ENCODE results near the gene ZNF202.

ZNF202 gene

DNA sequence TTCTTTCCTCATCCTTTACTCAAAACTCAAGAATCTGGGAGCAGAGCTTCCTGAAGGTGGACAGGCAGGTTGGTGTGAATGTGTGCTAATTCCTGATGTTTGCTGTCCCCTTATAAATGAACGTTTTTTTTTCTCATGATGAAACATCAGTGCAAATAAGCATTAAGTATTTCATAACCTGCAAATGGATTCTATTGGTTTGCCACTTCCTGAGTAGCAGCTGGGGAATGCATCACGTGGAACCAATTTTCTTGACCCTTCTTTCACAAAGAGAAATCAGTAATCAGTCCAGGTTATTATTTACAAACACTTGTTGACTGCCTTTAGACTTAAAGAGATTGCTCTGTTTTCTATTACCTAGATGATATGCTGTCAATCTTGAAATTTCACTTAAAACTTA is 46.9 kb downstream of the ZNF202 start:
- H3K27ac ChIP-seq (ENCODE audit: low read length, poor library complexity, severe bottlenecking), result no peak overlapping the region
- no peak overlapping the region for H2AFZ ChIP-seq (ENCODE audit: low read depth, low read length)
- H3K4me3 ChIP-seq (ENCODE audit: insufficient read depth in 1 of 2, low read depth in 1 of 2, low read length in 2 of 2), result no peak overlapping the region
- no peaks in the 10 kb centered on the region for H3K79me1 ChIP-seq (replicated peaks; ENCODE audit: low read length, poor library complexity, severe bottlenecking)
- no peak overlapping the region for H3K4ac ChIP-seq (ENCODE audit: low read depth in 1 of 2, low read length in 2 of 2)
- no peak overlapping the region for H2BK12ac ChIP-seq (ENCODE audit: low read length in 2 of 2)
- no peak overlapping the region for H2AK5ac ChIP-seq (ENCODE audit: low read length, severe bottlenecking)
- DNase-seq, result no peak
- 57% methylated on average over 2 of the region's 2 CpGs for WGBS
- no peak overlapping the region for H3K18ac ChIP-seq (ENCODE audit: low read depth in 1 of 2, low read length in 2 of 2)
- no peak overlapping the region for H3K4me2 ChIP-seq (ENCODE audit: low read length, poor library complexity, severe bottlenecking)
- no peak overlapping the region for H4K91ac ChIP-seq (ENCODE audit: low read length)
- H3K23ac ChIP-seq (ENCODE audit: low read length in 2 of 2), result no peak overlapping the region
- no peak overlapping the region for H4K8ac ChIP-seq (ENCODE audit: low read length)
- H3K9ac ChIP-seq (ENCODE audit: low read length), result no peak overlapping the region
- no peaks in the 10 kb centered on the region for H3K4me1 ChIP-seq (ENCODE audit: control insufficient read depth, insufficient read depth, low read depth, low read length)
- H3K14ac ChIP-seq (ENCODE audit: low read length in 2 of 2), result no peak overlapping the region
- H2BK120ac ChIP-seq (ENCODE audit: low read depth, low read length), result no peak overlapping the region
- H3K36me3 ChIP-seq (ENCODE audit: control insufficient read depth in 1 of 2, insufficient read depth in 2 of 2, low read depth in 1 of 2, low read length in 2 of 2), result no peaks in the 10 kb centered on the region
- peaks cover 0 to 56% of the 10 kb centered on the region in 2 experiments for H3K27me3 ChIP-seq (ENCODE audit: control insufficient read depth in 1 of 2, insufficient read depth in 1 of 2, low read length in 2 of 2)
- H2BK15ac ChIP-seq (ENCODE audit: low read depth, poor library complexity, severe bottlenecking), result no peak overlapping the region
- no peaks in the 10 kb centered on the region for H3K9me3 ChIP-seq (ENCODE audit: control insufficient read depth, low read length)
- no peak overlapping the region for H2BK5ac ChIP-seq (ENCODE audit: low read depth, low read length, poor library complexity, severe bottlenecking)

DNA sequence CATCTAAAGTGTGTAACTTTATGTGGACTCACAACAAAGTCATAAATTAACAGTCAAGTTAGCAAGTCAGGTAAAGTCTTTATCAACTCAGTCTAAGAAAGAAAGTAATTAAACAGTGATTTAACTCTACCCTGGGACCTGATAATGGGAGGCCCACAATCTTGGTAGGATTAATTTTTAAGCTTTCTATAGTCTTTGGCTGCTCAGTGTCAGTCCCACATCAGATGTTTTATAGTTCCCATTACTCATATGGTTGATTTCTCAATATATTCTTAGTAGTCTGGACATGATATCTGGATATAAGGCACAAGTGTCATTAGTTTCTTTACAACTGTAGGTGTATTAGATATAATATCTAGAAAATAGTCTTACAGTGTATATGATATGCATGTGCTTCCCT is 48.5 kb downstream of the ZNF202 start:
- Histone ChIP-seq H2AFZ (ENCODE audit: low read depth, low read length) (no peak overlapping the region), H3K4me3 (ENCODE audit: insufficient read depth in 1 of 2, low read depth in 1 of 2, low read length in 2 of 2) (no peak overlapping the region), H3K4me2 (ENCODE audit: low read length, poor library complexity, severe bottlenecking) (no peak overlapping the region), H3K79me1 (replicated peaks; ENCODE audit: low read length, poor library complexity, severe bottlenecking) (no peaks in the 10 kb centered on the region), H3K9ac (ENCODE audit: low read length) (no peak overlapping the region), H3K27me3 (ENCODE audit: control insufficient read depth in 1 of 2, insufficient read depth in 1 of 2, low read length in 2 of 2) (peaks cover 0 to 57% of the 10 kb centered on the region in 2 experiments), H2BK120ac (ENCODE audit: low read depth, low read length) (no peak overlapping the region), H3K23ac (ENCODE audit: low read length in 2 of 2) (no peak overlapping the region), H4K91ac (ENCODE audit: low read length) (no peak overlapping the region), H3K9me3 (ENCODE audit: control insufficient read depth, low read length) (no peaks in the 10 kb centered on the region), H3K36me3 (ENCODE audit: control insufficient read depth in 1 of 2, insufficient read depth in 2 of 2, low read depth in 1 of 2, low read length in 2 of 2) (no peaks in the 10 kb centered on the region), H3K27ac (ENCODE audit: low read length, poor library complexity, severe bottlenecking) (no peak overlapping the region), H2AK5ac (ENCODE audit: low read length, severe bottlenecking) (no peak overlapping the region), H2BK12ac (ENCODE audit: low read length in 2 of 2) (no peak overlapping the region), H2BK15ac (ENCODE audit: low read depth, poor library complexity, severe bottlenecking) (no peak overlapping the region), H4K8ac (ENCODE audit: low read length) (no peak overlapping the region), H3K18ac (ENCODE audit: low read depth in 1 of 2, low read length in 2 of 2) (no peak overlapping the region), H2BK5ac (ENCODE audit: low read depth, low read length, poor library complexity, severe bottlenecking) (no peak overlapping the region), H3K4me1 (ENCODE audit: control insufficient read depth, insufficient read depth, low read depth, low read length) (no peaks in the 10 kb centered on the region), H3K14ac (ENCODE audit: low read length in 2 of 2) (no peak overlapping the region), H3K4ac (ENCODE audit: low read depth in 1 of 2, low read length in 2 of 2) (no peak overlapping the region)
- DNase-seq, result no peak

DNA sequence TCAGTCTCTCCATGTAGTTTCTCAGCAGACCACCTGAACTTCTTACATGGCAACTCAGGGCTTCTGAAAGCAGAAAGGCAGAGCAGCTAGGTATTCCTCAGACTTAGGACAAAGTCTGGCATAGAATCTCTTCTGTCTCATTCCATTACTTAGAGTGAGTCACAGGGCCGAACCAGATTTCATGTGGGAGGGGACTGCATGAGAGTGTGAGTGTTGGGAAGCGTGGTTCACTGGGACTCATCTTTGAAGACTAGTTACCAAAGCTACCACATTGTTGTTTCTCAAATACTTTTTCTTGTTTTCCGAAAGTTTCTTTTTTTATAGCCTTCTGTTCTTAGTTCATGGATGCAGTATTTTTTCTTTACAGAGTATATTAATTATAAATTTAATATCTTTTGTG is 51.0 kb downstream of the ZNF202 start:
- H4K91ac ChIP-seq (ENCODE audit: low read length), result no peak overlapping the region
- WGBS, result no CpG with 5 or more reads among the region's 3 CpGs
- no peak overlapping the region for H3K4me2 ChIP-seq (ENCODE audit: low read length, poor library complexity, severe bottlenecking)

DNA sequence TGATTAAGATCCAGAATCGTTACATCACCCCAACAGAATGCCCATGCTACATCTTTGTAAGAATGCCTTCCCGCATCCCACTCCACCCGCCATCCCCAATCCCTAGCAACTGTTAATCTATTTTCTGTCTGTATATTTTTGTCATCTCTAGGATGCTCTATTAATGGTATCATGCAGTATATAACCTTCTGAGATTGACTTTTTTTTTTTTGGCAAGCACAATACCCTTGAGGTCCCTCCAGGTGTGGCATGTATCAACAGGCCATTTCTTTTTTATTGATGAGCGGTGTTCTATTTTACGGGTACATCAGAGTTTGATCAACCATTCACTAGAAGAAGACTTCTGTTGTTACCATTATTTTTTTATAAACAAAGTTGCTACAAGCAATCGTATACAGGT is 56.9 kb downstream of the ZNF202 start:
- H3K27ac ChIP-seq (ENCODE audit: low read length, poor library complexity, severe bottlenecking), result no peak overlapping the region
- no peak for DNase-seq
- WGBS, result 80% methylated on average over 1 of the region's 6 CpGs
- no peak overlapping the region for H2BK5ac ChIP-seq (ENCODE audit: low read depth, low read length, poor library complexity, severe bottlenecking)
- no peak overlapping the region for H2AK5ac ChIP-seq (ENCODE audit: low read length, severe bottlenecking)
- no peak overlapping the region for H3K4me3 ChIP-seq (ENCODE audit: insufficient read depth in 1 of 2, low read depth in 1 of 2, low read length in 2 of 2)
- no peak overlapping the region for H2BK15ac ChIP-seq (ENCODE audit: low read depth, poor library complexity, severe bottlenecking)
- H3K4ac ChIP-seq (ENCODE audit: low read depth in 1 of 2, low read length in 2 of 2), result no peak overlapping the region
- H3K4me2 ChIP-seq (ENCODE audit: low read length, poor library complexity, severe bottlenecking), result no peak overlapping the region
- H3K79me1 ChIP-seq (replicated peaks; ENCODE audit: low read length, poor library complexity, severe bottlenecking), result no peaks in the 10 kb centered on the region
- H2BK12ac ChIP-seq (ENCODE audit: low read length in 2 of 2), result no peak overlapping the region
- H3K14ac ChIP-seq (ENCODE audit: low read length in 2 of 2), result no peak overlapping the region
- H3K18ac ChIP-seq (ENCODE audit: low read depth in 1 of 2, low read length in 2 of 2), result no peak overlapping the region
- no peak overlapping the region for H3K23ac ChIP-seq (ENCODE audit: low read length in 2 of 2)
- H2AFZ ChIP-seq (ENCODE audit: low read depth, low read length), result no peak overlapping the region
- H4K91ac ChIP-seq (ENCODE audit: low read length), result no peak overlapping the region
- H3K9me3 ChIP-seq (ENCODE audit: control insufficient read depth, low read length), result no peaks in the 10 kb centered on the region
- H4K8ac ChIP-seq (ENCODE audit: low read length), result no peak overlapping the region
- H3K9ac ChIP-seq (ENCODE audit: low read length), result no peak overlapping the region
- no peak overlapping the region for H2BK120ac ChIP-seq (ENCODE audit: low read depth, low read length)
- H3K4me1 ChIP-seq (ENCODE audit: control insufficient read depth, insufficient read depth, low read depth, low read length), result no peaks in the 10 kb centered on the region
- peaks cover 0 to 67% of the 10 kb centered on the region in 2 experiments for H3K27me3 ChIP-seq (ENCODE audit: control insufficient read depth in 1 of 2, insufficient read depth in 1 of 2, low read length in 2 of 2)
- H3K36me3 ChIP-seq (ENCODE audit: control insufficient read depth in 1 of 2, insufficient read depth in 2 of 2, low read depth in 1 of 2, low read length in 2 of 2), result no peaks in the 10 kb centered on the region

More for the DNA sequence above, 51.0 kb downstream of the ZNF202 start:
- Histone ChIP-seq H2BK120ac (ENCODE audit: low read depth, low read length) (no peak overlapping the region), H3K23ac (ENCODE audit: low read length in 2 of 2) (no peak overlapping the region), H3K9me3 (ENCODE audit: control insufficient read depth, low read length) (no peaks in the 10 kb centered on the region), H3K18ac (ENCODE audit: low read depth in 1 of 2, low read length in 2 of 2) (no peak overlapping the region), H2BK12ac (ENCODE audit: low read length in 2 of 2) (no peak overlapping the region), H3K4me1 (ENCODE audit: control insufficient read depth, insufficient read depth, low read depth, low read length) (no peaks in the 10 kb centered on the region), H3K9ac (ENCODE audit: low read length) (peak overlapping the region; percentile 41), H2AFZ (ENCODE audit: low read depth, low read length) (no peak overlapping the region), H2AK5ac (ENCODE audit: low read length, severe bottlenecking) (no peak overlapping the region), H3K4me3 (ENCODE audit: insufficient read depth in 1 of 2, low read depth in 1 of 2, low read length in 2 of 2) (no peak overlapping the region), H3K14ac (ENCODE audit: low read length in 2 of 2) (no peak overlapping the region), H3K4ac (ENCODE audit: low read depth in 1 of 2, low read length in 2 of 2) (no peak overlapping the region), H3K36me3 (ENCODE audit: control insufficient read depth in 1 of 2, insufficient read depth in 2 of 2, low read depth in 1 of 2, low read length in 2 of 2) (no peaks in the 10 kb centered on the region), H2BK15ac (ENCODE audit: low read depth, poor library complexity, severe bottlenecking) (no peak overlapping the region), H3K27ac (ENCODE audit: low read length, poor library complexity, severe bottlenecking) (no peak overlapping the region), H4K8ac (ENCODE audit: low read length) (no peak overlapping the region), H3K79me1 (replicated peaks; ENCODE audit: low read length, poor library complexity, severe bottlenecking) (no peaks in the 10 kb centered on the region), H3K27me3 (ENCODE audit: control insufficient read depth in 1 of 2, insufficient read depth in 1 of 2, low read length in 2 of 2) (peaks cover 0 to 69% of the 10 kb centered on the region in 2 experiments), H2BK5ac (ENCODE audit: low read depth, low read length, poor library complexity, severe bottlenecking) (no peak overlapping the region)
- no peak for DNase-seq

Measured in mesenchymal stem cell (in vitro differentiated cells and primary cell).